ENCODE results near the gene SNAPC3.
"Not testable (repeated sequence)": the region's sequence is repeated elsewhere in the genome, so short reads cannot be mapped to it uniquely, and the experiment has no call there.

Gene SNAPC3

DNA sequence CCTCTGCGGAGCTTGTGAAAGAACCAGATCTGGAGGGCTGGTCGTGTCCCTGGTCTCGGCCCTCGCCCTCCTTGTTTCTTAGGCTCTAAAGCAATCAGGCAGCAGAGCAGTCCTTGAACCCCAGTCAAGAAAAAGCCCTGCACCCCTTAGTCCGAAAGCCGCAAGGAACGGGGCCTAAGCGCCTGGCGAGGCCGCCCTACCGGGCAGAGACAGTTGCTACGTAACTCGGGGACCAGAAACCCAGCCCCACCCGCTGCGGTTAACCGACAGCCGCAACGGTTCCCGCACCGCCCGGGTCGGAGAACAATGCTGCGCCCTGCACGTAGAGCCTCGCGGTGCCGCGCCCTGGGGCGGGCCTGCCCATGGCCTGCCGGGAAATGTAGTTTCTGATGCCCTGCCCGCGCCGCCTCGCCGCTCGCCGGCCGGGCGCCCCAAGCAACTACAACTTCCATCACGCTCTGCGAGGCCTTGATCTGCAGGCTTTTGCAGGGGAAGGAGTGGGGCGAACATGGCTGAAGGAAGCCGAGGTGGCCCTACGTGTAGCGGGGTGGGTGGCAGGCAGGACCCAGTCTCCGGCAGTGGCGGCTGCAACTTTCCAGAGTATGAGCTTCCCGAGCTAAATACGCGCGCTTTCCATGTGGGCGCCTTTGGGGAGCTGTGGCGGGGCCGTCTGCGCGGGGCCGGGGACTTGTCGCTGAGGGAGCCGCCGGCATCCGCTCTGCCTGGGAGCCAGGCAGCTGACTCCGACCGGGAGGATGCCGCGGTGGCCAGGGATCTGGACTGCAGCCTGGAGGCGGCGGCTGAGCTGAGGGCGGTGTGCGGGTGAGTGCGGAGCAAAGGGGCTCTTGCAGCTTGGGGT is at the start of gene SNAPC3:
SNAPC3 (plus strand) TSS at position 505 of the 859 bp plus-strand sequence; CDS start at position 509, 4 bp downstream.
- FAIRE-seq (peak; percentile 98), DNase-seq (ENCODE audit: insufficient read length, low spot score) (peak; percentile 87)
- peak; percentile 80 for TF ChIP-seq POLR2A (IDR thresholded peaks at IDR 0.05; ENCODE audit: low read depth, low read length)

DNA sequence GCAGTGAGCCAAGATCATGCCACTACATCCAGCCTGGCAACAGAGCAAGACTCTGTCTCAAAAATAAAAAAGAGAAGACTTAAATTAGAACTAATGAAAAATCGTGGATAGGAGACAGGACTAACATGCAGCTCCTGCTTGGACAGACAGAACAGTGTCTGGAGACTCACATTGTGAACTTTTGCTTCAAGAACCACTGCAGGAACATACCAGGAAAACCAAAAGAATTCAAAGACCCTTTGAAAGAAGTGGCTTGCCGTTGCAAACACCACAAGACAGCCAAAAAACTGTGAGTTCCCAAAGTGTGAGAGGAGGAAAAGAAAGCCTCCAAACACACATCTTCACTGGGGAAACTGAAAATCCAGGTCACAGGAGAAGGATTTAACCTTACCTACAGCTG is 48.8 kb upstream of the SNAPC3 start:
- FAIRE-seq (no peak), DNase-seq (ENCODE audit: insufficient read length, low spot score) (no peak)
- no peak for TF ChIP-seq POLR2A (IDR thresholded peaks at IDR 0.05; ENCODE audit: low read depth, low read length)

DNA sequence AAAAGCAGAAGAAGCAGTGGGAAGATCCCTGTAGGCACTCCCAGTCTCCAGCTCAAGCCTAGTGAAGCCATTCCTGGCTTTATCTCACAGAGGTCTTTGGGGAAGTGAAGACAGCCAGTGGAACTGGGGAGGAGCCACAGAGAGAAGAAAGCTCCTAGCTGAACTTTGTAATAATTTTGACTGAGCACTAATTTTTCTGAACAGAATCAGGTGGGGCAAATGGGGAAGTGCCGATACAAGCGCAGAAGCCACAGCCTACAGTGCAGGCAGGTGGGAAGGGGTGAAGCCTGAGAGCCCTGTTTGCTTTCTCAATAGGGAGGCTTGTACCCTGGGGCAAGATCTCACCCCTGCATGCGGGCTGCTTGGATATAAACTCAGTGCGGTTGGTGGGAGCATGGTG is 48.4 kb upstream of the SNAPC3 start:
- FAIRE-seq: no peak

DNA sequence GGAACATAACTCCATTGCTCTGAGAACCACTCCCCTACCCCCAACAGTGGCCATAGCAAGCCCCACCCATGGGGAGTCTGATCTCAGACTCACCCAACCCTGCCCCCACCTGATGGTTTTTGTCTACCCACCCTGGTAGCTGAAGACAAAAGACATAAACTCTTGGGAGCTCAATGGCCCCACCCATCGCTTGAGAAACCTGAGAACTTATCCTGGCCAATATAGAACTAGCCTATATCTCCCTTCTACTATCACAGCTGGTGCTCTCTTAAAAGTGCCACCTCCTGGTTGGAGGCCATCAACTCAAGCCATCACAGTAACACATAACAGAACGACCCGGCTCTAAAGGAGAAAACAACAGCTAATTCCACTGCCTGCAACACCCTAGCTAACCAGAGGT is 47.9 kb upstream of the SNAPC3 start:
- FAIRE-seq: no peak
- TF ChIP-seq POLR2A (IDR thresholded peaks at IDR 0.05; ENCODE audit: low read depth, low read length): no peak
- DNase-seq (ENCODE audit: insufficient read length, low spot score): no peak

More for the DNA sequence above, 48.4 kb upstream of the SNAPC3 start:
- DNase-seq (ENCODE audit: insufficient read length, low spot score): no peak
- no peak for TF ChIP-seq POLR2A (IDR thresholded peaks at IDR 0.05; ENCODE audit: low read depth, low read length)

DNA sequence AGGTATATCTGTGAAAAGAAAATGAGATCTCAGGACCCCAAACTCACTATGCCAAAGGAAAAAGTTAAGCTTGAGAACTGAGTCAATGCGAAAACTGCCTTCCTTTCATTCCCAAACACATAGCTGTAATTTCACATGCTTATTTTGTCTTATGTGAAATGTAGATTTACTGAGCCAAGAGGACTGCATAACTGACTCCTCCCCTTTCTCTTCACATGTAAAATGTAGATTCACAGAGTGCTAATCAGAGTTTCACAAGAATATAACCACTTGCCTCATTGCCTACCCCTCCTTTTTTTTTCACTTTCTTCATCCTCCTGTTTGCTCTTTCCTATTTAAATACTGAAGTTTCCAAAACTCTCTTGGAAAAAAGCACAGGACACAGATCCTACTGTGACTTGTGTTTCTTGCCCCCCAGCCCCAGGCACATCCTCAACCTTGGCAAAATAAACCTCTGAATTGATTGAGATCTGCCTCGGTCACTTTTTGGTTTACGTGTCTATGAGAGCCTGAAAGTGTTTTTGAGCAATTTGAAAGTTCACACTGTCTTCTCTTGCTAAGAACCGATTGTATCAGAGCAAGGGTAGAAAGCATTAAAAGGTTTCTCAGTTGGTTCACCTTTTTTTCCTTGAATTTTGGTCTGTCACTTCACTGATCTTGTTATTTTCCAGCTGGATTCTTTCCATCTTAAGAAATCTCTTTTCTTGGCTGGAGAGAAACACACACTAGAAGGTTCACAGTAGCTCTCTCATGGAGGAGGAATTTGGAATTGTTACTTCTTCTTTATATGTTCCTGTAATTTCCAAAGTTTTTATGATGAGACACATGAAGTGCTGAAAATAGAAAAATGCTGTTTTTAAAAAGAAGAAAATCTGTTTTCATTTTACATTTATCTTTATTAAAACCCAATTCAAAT is 44.8 kb upstream of the SNAPC3 start:
- FAIRE-seq: no peak
- DNase-seq (ENCODE audit: insufficient read length, low spot score): no peak
- TF ChIP-seq POLR2A (IDR thresholded peaks at IDR 0.05; ENCODE audit: low read depth, low read length): no peak

DNA sequence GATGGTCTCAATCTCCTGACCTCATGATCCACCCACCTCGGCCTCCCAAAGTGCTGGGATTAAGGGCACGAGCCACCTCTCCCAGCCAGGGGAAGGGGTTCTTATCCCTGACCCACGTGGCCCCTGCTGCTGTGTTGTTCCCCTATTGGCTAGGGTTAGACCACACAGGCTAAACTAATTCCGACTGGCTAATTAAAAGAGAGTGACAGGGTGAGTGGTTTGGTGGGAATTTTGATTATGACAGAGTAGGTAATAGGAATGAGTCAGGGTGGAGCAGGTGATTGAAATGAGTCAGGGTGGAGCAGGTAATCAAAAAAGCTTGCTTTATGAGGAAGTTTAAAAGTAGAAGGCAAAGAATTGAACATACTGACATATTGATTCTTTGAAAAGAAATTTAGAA is 43.4 kb upstream of the SNAPC3 start:
- not testable (repeated sequence) for DNase-seq (ENCODE audit: insufficient read length, low spot score)

DNA sequence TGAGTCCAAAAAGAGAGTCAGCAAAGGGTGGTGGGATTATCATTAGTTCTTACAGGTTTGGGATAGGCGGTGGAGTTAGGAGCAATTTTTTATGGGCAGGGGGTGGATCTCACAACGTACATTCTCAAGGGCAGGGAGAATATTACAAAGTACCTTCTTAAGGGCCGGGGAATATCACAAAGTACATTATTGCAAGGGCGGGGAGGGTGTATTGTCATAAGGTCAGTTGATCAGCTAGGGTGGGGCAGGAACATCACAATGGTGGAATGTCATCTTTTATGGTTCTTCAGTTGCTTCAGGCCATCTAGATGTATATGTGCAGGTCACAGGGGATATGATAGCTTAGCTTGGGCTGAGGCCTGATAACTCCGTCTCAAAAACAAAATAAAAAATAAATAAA is 42.8 kb upstream of the SNAPC3 start:
- DNase-seq (ENCODE audit: insufficient read length, low spot score); FAIRE-seq: not testable (repeated sequence)

More for the DNA sequence above, 43.4 kb upstream of the SNAPC3 start:
- not testable (repeated sequence) for FAIRE-seq

DNA sequence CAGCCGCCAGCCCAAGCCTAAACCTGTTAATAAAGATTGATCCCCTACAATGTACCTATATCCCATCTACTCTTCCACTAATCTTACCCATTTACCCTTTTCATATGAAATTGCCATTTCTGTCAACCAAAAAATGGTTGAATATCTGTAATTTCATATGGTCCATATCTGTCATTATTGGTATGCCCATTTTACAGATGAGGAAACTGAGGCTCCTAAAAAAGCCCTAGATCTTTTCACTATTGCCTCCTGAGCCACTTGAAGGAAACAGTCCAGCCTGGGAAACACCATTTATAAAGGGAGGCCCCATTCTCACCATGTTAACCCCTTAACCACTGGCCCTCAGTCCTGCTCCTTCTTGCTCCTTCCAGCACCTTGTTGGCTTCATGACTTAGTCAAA is 41.2 kb upstream of the SNAPC3 start:
- no peak for FAIRE-seq
- no peak for TF ChIP-seq POLR2A (IDR thresholded peaks at IDR 0.05; ENCODE audit: low read depth, low read length)

DNA sequence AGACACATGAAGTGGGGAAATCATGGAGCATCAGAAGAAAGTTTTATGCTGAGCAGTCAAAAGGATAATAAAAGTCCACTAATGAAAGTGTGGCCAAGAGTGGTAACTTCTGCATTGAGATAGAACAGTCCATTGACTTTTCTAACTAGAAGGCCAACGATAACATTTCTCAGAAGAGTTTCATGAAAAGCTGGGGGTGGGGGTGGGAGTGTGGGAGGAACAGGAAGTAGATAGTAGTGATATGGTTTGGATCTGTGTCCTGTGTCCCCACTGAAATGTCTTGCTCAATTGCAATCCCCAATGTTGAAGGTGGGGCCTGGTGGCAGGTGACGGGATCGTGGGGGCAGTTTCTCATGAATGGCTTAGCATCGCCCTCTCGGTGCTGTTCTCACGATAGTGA is 36.2 kb upstream of the SNAPC3 start:
- DNase-seq (ENCODE audit: insufficient read length, low spot score): no peak
- FAIRE-seq: no peak
- no peak for TF ChIP-seq POLR2A (IDR thresholded peaks at IDR 0.05; ENCODE audit: low read depth, low read length)

More for the DNA sequence above, 41.2 kb upstream of the SNAPC3 start:
- no peak for DNase-seq (ENCODE audit: insufficient read length, low spot score)

DNA sequence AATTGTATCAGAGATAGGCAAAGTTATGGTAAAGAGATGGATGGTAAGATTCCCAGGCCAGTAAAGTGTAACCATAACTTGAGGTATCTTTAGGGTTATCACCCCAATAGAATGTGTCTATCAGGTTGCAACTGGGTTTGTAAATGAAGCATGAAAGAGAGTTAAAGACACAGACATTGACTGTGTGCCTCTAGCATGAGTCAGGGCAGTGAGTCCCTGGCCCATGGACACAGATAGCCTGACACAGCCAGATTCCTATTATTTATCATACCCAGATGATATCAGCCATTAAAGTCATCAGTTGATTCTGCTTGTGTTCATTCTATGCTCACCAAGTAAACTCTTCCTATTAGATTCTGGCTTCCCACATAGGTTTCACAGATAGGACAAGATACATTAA is 33.5 kb upstream of the SNAPC3 start:
- TF ChIP-seq POLR2A (IDR thresholded peaks at IDR 0.05; ENCODE audit: low read depth, low read length): no peak
- DNase-seq (ENCODE audit: insufficient read length, low spot score) (no peak), FAIRE-seq (no peak)

DNA sequence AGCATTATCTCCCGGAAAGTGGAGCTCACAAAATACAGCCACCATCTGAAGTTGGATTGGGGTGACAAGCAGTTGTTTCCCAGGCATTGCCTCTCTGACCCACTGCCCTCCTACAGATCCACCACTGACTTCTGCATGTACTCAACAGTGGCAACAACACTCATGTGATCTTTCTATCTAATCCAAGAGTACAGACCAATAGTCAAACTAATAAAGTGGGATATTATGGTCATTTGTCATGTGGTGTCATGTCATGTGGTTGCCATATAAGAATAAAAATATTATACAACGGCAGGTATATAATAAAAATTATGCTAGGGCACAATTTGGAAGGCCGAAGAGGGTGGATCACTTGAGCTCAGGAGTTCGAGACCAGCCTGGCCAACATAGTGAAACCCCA is 33.0 kb upstream of the SNAPC3 start:
- FAIRE-seq (no peak), DNase-seq (ENCODE audit: insufficient read length, low spot score) (no peak)
- TF ChIP-seq POLR2A (IDR thresholded peaks at IDR 0.05; ENCODE audit: low read depth, low read length): no peak

DNA sequence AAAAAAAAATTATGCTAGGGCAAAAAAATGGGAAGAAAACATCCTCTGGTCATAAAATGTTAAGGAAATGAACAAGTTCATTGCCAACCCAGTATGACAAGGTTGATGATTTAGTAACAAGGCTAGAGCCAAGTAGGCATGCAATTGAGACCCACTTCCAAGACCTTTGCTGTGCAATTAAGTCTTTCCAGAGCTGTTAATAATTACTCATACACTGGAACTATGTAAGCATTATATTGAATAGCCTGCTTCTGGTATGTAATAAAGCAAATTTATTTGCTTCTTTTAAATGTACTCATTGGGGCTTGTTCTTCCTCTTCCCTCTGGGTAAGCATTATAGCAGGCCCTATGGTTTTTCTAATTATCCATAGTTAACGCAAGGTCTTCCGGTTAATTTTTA is 32.5 kb upstream of the SNAPC3 start:
- DNase-seq (ENCODE audit: insufficient read length, low spot score) (no peak), FAIRE-seq (no peak)
- TF ChIP-seq POLR2A (IDR thresholded peaks at IDR 0.05; ENCODE audit: low read depth, low read length): no peak

DNA sequence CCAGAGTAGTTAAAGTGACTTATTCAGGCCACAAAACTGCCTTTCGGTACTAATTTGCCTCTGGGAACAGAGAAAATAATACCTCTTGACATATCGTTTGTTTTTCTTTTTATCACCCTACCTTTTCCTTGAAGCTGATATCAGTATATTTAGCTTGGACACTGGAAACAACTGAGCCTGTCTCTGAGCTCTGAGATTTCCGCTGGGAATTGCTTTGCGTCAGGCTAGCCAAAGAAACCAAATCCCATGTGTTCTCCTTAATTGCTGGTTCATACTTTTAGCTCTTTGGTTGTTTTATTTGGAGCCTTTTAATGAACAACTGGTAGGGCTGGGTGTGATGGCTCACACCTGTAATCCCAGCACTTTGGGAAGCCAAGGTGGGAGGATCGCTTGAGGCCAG is 30.3 kb upstream of the SNAPC3 start:
- DNase-seq (ENCODE audit: insufficient read length, low spot score) (no peak), FAIRE-seq (no peak)
- TF ChIP-seq POLR2A (IDR thresholded peaks at IDR 0.05; ENCODE audit: low read depth, low read length): no peak

DNA sequence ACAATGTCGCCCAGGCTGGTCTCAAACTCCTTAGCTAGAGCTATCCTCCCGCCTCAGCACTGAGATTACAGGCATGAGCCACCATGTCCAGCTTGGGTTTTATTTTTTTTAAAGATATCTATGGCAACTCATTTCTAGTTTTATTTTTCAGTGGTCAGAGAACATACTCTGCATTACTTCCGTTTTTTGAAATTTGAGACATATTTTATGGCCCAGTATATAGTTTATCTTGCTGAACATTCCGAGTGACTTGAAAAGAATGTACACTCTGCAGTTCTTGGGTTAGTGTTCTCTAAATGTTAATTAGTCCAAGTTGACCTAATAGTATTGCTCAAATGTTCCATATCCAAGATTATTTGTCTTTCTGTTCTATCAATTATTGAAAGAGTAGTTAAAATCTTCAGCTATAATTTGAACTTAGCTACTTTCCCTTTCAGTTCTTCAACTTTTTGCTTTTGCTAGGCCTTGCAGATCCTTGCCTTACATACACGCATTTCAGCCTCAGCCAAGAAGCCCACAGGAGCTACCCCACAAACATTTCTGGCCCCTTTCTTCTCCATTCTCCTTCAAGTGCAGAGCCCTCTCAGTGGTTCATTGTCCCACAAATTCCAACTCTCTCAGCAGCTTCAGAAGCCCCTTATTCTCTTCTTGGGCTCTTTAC is 22.3 kb upstream of the SNAPC3 start:
- no peak for TF ChIP-seq POLR2A (IDR thresholded peaks at IDR 0.05; ENCODE audit: low read depth, low read length)
- DNase-seq (ENCODE audit: insufficient read length, low spot score) (no peak), FAIRE-seq (no peak)
